Breast epithelium (tissue), 4 donors: ENCODE results near the gene FAM111A. TPM values are rescaled to one million over a fixed set of nuclear protein-coding genes. Genes with fewer than 3 reads are reported as not detected.
A peak's percentile ranks its signal among the peaks of the same experiment; 100 is the strongest.

Experiments
- DNase-seq, 2 donors: peaks; one replicate each; pipeline ENCODE4 v3.0.0-alpha.2; 2019; ENCODE audit warnings: low spot score in 2 of 2
- H3K27ac ChIP-seq, 2 donors: fragments of 200-600 bp; sonication (generic) in 1 of 2; one replicate each; pipeline ENCODE4 v1.5.1; 2016 to 2019; ENCODE audit warnings: mild to moderate bottlenecking in 1 of 2
- H3K27me3 ChIP-seq, 2 donors: fragments of 200-600 bp; sonication (generic) in 1 of 2; one replicate each; pipeline versions ENCODE4 v1.5.1 to v1.6.0; 2017 to 2019; ENCODE audit warnings: control low read depth in 1 of 2, mild to moderate bottlenecking in 1 of 2
- H3K36me3 ChIP-seq: fragments of 200-600 bp; one replicate; pipeline ENCODE4 v1.5.1; 2019
- H3K4me1 ChIP-seq, 2 donors: fragments of 200-600 bp; sonication (generic); one replicate each; pipeline ENCODE4 v1.5.1; 2016 to 2019; ENCODE audit warnings: control low read depth in 1 of 2
- H3K4me3 ChIP-seq, 3 donors: fragments of 200-600 bp; sonication (generic); 1 replicate in 2 of 3; 2 replicates in 1 of 3; pipeline ENCODE4 v1.5.1; 2016 to 2019; ENCODE audit warnings: mild to moderate bottlenecking in 3 of 3, moderate library complexity in 2 of 3
- H3K9me3 ChIP-seq, 2 donors: fragments of 200-600 bp; sonication (generic) in 1 of 2; one replicate each; pipeline ENCODE4 v1.5.1; 2016 to 2019; ENCODE audit warnings: control low read depth in 1 of 2
- POLR2A ChIP-seq: fragments of 450-650 bp; IDR thresholded peaks from one replicate; pipeline ENCODE4 v1.6.1; 2016; ENCODE audit warnings: antibody characterized with exemption, mild to moderate bottlenecking, moderate library complexity
- POLR2AphosphoS5 ChIP-seq, 3 donors: sonication (generic); formaldehyde crosslinking; IDR thresholded peaks; one replicate each; pipeline ENCODE4 v1.6.1; 2017; ENCODE audit warnings: antibody characterized with exemption in 3 of 3
- intact Hi-C: fragments of 100-400 bp; cut with DNase I; formaldehyde crosslinking; loops from one replicate; pipeline ENCODE4 v1.15.1; 2023; ENCODE audit warnings: low total_unique reads
- total RNA-seq, 3 donors: library from RNA; depleted of rRNA; stranded (reverse); fragments of >200 nt; gene quantifications; one replicate each; pipeline ENCODE4 v1.1.0, GENCODE V29; 2016
- TF ChIP-seq, protein P1 (sequence below), 3 donors: fragments of 450-650 bp; IDR thresholded peaks; one replicate each; pipeline ENCODE4 v1.5.1; 2016 to 2017; ENCODE audit warnings: antibody characterized with exemption in 3 of 3, mild to moderate bottlenecking in 3 of 3, moderate library complexity in 3 of 3

The FAM111A gene
- total RNA-seq, 3 donors from 2014 or later, result 37.0 to 48.0 (median 44.6) TPM

DNA sequence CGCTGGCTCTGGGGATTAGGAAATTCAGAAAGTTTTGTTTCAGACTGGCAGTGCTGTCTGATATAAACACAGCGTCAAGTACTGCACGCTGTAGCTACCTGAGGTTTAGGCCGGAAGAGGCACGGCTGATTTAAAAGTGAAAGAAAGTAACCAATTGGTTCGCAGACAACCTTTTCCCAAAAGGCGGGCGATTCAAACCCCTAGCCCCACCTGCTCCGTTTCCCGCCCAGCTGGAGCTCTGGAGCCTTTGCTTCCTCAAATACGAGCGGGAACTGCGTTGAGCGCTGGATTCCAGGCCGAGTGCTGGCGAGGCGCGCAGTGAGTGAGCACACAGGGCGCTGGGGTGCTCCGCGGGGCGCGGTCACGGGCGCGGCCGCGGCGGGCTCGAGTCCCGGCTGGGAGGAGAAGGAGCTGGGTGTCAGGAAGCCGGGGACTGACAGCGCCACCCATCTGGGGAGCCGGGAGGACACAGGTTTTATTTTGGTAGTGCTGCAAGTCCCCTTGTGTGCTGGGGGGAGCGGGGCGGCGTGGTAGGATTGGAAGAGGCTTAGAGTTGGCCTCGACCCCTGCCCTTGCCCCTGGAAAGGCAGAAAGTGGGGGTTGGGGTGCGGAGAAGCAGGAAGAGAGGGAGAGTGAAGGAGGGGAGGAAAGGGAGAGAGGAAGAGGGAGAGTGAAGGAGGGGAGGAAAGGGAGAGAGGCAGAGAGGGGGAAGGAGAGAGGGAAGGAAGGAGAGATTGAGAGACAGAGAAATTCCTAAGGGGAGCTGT, 2.1 kb downstream of the FAM111A start:
- H3K27ac ChIP-seq, result peak overlapping the region; percentile 88 to 96
- intact Hi-C loops, result no loop called here
- H3K4me3 ChIP-seq, result peak overlapping the region; percentile 40 to 91 (median 65)
- no peaks in the 10 kb centered on the region for H3K9me3 ChIP-seq
- TF ChIP-seq POLR2AphosphoS5 (IDR thresholded peaks at IDR 0.05), result peak; percentile 74 to 85 (median 83)
- TF ChIP-seq, protein P1, sequence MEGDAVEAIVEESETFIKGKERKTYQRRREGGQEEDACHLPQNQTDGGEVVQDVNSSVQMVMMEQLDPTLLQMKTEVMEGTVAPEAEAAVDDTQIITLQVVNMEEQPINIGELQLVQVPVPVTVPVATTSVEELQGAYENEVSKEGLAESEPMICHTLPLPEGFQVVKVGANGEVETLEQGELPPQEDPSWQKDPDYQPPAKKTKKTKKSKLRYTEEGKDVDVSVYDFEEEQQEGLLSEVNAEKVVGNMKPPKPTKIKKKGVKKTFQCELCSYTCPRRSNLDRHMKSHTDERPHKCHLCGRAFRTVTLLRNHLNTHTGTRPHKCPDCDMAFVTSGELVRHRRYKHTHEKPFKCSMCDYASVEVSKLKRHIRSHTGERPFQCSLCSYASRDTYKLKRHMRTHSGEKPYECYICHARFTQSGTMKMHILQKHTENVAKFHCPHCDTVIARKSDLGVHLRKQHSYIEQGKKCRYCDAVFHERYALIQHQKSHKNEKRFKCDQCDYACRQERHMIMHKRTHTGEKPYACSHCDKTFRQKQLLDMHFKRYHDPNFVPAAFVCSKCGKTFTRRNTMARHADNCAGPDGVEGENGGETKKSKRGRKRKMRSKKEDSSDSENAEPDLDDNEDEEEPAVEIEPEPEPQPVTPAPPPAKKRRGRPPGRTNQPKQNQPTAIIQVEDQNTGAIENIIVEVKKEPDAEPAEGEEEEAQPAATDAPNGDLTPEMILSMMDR (IDR thresholded peaks at IDR 0.05), result no peak
- H3K4me1 ChIP-seq, result peaks cover 0 to 6% of the 10 kb centered on the region in 2 donors
- no peaks in the 10 kb centered on the region for H3K27me3 ChIP-seq
- DNase-seq, result peak; percentile 64 to 67
- no peaks in the 10 kb centered on the region for H3K36me3 ChIP-seq

DNA sequence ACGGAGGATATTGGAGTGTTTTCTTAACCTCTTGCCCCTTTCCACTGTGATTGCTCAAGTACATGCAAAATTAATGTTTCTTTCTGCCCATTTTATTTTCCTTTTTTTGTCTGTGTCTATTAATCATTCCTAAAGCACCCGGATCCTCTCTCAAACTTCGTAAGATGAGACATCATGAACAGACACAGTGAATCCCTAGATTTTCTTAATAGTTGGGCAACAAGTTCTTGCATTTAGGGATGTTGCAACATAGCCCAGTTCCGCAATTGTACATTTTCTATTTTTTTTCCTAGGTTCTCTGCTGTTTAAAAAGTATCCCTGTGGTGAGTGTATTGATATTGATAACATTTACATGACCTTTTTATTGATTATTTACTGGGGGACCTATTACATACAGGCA, 2.9 kb downstream of the FAM111A start:
- TF ChIP-seq, protein P1 (IDR thresholded peaks at IDR 0.05), result no peak
- no peak for TF ChIP-seq POLR2AphosphoS5 (IDR thresholded peaks at IDR 0.05)
- no peak for TF ChIP-seq POLR2A
- Histone ChIP-seq H3K27ac (no peak overlapping the region), H3K36me3 (no peaks in the 10 kb centered on the region), H3K4me1 (peaks cover 0 to 6% of the 10 kb centered on the region in 2 donors), H3K27me3 (no peaks in the 10 kb centered on the region), H3K9me3 (no peaks in the 10 kb centered on the region), H3K4me3 (peak overlapping the region in 1 of 3 donors; percentile 91)
- no peak for DNase-seq
- intact Hi-C loops, result no loop called here

DNA sequence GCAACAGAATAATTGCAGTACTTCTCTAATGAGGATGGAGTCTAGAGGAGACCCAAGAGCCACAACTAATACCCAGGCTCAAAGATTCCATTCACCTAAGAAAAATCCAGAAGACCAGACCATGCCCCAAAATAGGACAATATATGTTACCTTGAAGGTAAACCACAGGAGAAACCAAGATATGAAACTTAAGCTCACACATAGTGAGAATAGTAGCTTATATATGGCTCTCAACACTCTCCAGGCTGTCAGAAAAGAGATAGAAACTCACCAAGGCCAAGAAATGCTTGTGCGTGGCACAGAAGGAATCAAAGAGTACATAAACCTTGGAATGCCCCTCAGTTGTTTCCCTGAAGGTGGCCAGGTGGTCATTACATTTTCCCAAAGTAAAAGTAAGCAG, 9.1 kb downstream of the FAM111A start:
- Histone ChIP-seq H3K4me3 (no peak overlapping the region), H3K9me3 (no peaks in the 10 kb centered on the region), H3K27ac (no peak overlapping the region), H3K27me3 (no peaks in the 10 kb centered on the region), H3K4me1 (no peaks in the 10 kb centered on the region), H3K36me3 (no peaks in the 10 kb centered on the region)
- DNase-seq, result no peak
- TF ChIP-seq POLR2A (no peak), POLR2AphosphoS5 (IDR thresholded peaks at IDR 0.05) (no peak)
- TF ChIP-seq, protein P1 (IDR thresholded peaks at IDR 0.05), result no peak
- intact Hi-C loops, result no loop called here

DNA sequence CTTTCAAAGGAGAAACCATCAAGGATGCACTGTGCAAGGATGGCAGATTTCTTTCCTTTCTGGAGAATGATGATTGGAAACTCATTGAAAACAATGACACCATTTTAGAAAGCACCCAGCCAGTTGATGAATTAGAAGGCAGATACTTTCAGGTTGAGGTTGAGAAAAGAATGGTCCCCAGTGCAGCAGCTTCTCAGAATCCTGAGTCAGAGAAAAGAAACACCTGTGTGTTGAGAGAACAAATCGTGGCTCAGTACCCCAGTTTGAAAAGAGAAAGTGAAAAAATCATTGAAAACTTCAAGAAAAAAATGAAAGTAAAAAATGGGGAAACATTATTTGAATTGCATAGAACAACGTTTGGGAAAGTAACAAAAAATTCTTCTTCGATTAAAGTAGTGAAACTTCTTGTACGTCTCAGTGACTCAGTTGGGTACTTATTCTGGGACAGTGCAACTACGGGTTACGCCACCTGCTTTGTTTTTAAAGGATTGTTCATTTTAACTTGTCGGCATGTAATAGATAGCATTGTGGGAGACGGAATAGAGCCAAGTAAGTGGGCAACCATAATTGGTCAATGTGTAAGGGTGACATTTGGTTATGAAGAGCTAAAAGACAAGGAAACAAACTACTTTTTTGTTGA, 9.8 kb downstream of the FAM111A start:
- intact Hi-C loops, result no loop called here

DNA sequence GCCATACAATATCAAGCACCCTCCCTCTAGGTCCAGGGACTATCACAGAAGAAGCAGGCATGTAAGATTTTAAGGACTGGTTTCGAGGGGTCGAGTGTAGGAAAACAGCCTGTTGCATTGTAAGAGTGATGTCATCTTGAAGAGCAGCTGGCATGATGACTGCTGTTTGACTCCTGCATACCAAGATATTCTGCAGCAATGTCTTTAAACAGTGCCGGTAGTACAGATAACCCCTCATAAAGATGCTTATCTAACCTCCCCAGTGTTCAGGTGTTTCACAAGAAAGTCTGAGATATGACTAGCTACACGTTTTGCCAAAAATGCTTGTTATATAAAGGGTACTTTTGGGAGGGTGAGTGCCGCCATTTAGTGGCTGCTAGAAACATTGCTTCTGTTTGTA, 12.0 kb downstream of the FAM111A start:
- TF ChIP-seq, protein P1 (IDR thresholded peaks at IDR 0.05), result no peak
- TF ChIP-seq POLR2A (no peak), POLR2AphosphoS5 (IDR thresholded peaks at IDR 0.05) (no peak)
- Histone ChIP-seq H3K4me1 (no peaks in the 10 kb centered on the region), H3K36me3 (no peaks in the 10 kb centered on the region), H3K27me3 (no peaks in the 10 kb centered on the region), H3K4me3 (no peak overlapping the region), H3K9me3 (no peaks in the 10 kb centered on the region), H3K27ac (no peak overlapping the region)
- no peak for DNase-seq
- intact Hi-C loops, result no loop called here

More for the DNA sequence above, 9.8 kb downstream of the FAM111A start:
- H3K4me1 ChIP-seq, result no peaks in the 10 kb centered on the region
- no peaks in the 10 kb centered on the region for H3K9me3 ChIP-seq
- TF ChIP-seq POLR2A, result no peak
- DNase-seq, result no peak
- no peak overlapping the region for H3K4me3 ChIP-seq
- H3K27ac ChIP-seq, result no peak overlapping the region
- H3K36me3 ChIP-seq, result no peaks in the 10 kb centered on the region
- H3K27me3 ChIP-seq, result no peaks in the 10 kb centered on the region
